ENCODE results near the gene ASCC3. TPM values are rescaled to one million over a fixed set of nuclear protein-coding genes. Genes with fewer than 3 reads are reported as not detected.

Gene ASCC3
- total RNA-seq, 1 experiment from 2014 or later, result 40.5 TPM

DNA sequence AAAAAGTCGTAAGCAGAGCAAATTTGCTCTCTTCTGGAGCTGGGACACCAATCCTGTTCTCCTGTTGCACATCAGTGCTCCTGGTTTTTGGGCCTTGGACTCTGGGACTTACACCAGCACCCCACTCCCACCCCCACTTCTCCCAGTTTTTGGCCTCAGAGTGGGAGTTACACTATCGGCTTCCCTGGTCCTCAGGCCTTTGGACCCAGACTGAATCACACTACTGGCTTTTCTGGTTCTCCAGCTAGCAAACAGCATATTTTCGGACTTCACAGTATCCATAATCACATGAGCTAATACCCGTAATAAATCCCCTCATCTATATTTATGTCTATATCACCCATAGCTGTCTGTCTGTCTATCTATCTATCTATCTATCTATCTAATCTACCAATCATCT is 23.2 kb upstream of the ASCC3 start:
- Histone ChIP-seq H3K79me2 (ENCODE audit: insufficient read depth, low read length) (no peaks in the 10 kb centered on the region), H4K20me1 (ENCODE audit: insufficient read depth) (no peaks in the 10 kb centered on the region), H3K27ac (ENCODE audit: low read depth, low read length) (no peak overlapping the region), H3K9me3 (ENCODE audit: control insufficient read depth in 1 of 2, insufficient read depth in 1 of 2, low read depth in 1 of 2, low read length in 2 of 2) (no peaks in the 10 kb centered on the region), H3K9me2 (ENCODE audit: insufficient read depth) (no peaks in the 10 kb centered on the region), H2AFZ (ENCODE audit: low read depth, low read length, poor library complexity, severe bottlenecking) (no peak overlapping the region), H3K4me1 (ENCODE audit: control insufficient read depth in 1 of 2, insufficient read depth in 2 of 2, low read length in 2 of 2) (no peaks in the 10 kb centered on the region), H3K9ac (ENCODE audit: low read length) (no peak overlapping the region), H3K4me2 (ENCODE audit: low read length) (no peak overlapping the region), H3K36me3 (ENCODE audit: control insufficient read depth in 1 of 2, insufficient read depth in 2 of 2, low read length in 2 of 2) (no peaks in the 10 kb centered on the region), H3K27me3 (ENCODE audit: insufficient read depth, low read length) (no peaks in the 10 kb centered on the region), H3K4me3 (replicated peaks in 1 of 2; ENCODE audit: low read depth in 1 of 2, low read length in 2 of 2) (no peak overlapping the region)
- ATAC-seq (no peak), DNase-seq (ENCODE audit: low read depth, low spot score) (no peak)
- ChIA-PET CTCF (interaction anchor here (1.1 kb wide), 1 partner anchor 122 kb away, joined by 4 read pairs; no protein-coding TSS in a partner anchor), POLR2A (no interaction called here), RAD21 (ENCODE audit: low non-redundant PET in 1 of 2, low total read pairs in 2 of 2, uncharacterized antibody in 2 of 2, unreplicated experiment in 2 of 2) (no interaction called here)
- no TSS peak for BruUV-seq (replicated peaks)
- intact Hi-C loops (cut with micrococcal nuclease), result no loop called here
- TF ChIP-seq SRF (IDR thresholded peaks at IDR 0.05; ENCODE audit: low read depth) (no peak), ZNF274 (IDR thresholded peaks at IDR 0.05; ENCODE audit: low read depth, low read length) (no peak), FOSL1 (IDR thresholded peaks at IDR 0.05; ENCODE audit: low read depth) (no peak), EGR1 (IDR thresholded peaks at IDR 0.05; ENCODE audit: low read depth) (no peak), JUND (IDR thresholded peaks at IDR 0.05) (no peak), EZH2 (IDR thresholded peaks at IDR 0.05) (no peak), ZFX (IDR thresholded peaks at IDR 0.05) (no peak), CEBPB (IDR thresholded peaks at IDR 0.05; ENCODE audit: low read depth) (no peak), TCF7L2 (IDR thresholded peaks at IDR 0.05; ENCODE audit: borderline replicate concordance, extremely low read depth, insufficient read depth, insufficient read length) (no peak), ELF1 (IDR thresholded peaks at IDR 0.05; ENCODE audit: borderline replicate concordance, low read depth) (no peak), POLR2A (IDR thresholded peaks at IDR 0.05; ENCODE audit: borderline replicate concordance, extremely low read depth, insufficient read depth, insufficient read length) (no peak), CBX3 (IDR thresholded peaks at IDR 0.05; ENCODE audit: low read depth) (no peak), YY1 (IDR thresholded peaks at IDR 0.05; ENCODE audit: extremely low read depth, insufficient replicate concordance, low read depth, low read length) (no peak), EZH2phosphoT487 (IDR thresholded peaks at IDR 0.05; ENCODE audit: borderline replicate concordance) (no peak)
- TF ChIP-seq, protein P1, sequence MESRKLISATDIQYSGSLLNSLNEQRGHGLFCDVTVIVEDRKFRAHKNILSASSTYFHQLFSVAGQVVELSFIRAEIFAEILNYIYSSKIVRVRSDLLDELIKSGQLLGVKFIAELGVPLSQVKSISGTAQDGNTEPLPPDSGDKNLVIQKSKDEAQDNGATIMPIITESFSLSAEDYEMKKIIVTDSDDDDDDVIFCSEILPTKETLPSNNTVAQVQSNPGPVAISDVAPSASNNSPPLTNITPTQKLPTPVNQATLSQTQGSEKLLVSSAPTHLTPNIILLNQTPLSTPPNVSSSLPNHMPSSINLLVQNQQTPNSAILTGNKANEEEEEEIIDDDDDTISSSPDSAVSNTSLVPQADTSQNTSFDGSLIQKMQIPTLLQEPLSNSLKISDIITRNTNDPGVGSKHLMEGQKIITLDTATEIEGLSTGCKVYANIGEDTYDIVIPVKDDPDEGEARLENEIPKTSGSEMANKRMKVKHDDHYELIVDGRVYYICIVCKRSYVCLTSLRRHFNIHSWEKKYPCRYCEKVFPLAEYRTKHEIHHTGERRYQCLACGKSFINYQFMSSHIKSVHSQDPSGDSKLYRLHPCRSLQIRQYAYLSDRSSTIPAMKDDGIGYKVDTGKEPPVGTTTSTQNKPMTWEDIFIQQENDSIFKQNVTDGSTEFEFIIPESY (IDR thresholded peaks at IDR 0.05; ENCODE audit: extremely low read depth, insufficient replicate concordance, low read length), result no peak
- TF ChIP-seq, protein P2, sequence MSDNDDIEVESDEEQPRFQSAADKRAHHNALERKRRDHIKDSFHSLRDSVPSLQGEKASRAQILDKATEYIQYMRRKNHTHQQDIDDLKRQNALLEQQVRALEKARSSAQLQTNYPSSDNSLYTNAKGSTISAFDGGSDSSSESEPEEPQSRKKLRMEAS (IDR thresholded peaks at IDR 0.05), result no peak
- TF ChIP-seq, protein P3, sequence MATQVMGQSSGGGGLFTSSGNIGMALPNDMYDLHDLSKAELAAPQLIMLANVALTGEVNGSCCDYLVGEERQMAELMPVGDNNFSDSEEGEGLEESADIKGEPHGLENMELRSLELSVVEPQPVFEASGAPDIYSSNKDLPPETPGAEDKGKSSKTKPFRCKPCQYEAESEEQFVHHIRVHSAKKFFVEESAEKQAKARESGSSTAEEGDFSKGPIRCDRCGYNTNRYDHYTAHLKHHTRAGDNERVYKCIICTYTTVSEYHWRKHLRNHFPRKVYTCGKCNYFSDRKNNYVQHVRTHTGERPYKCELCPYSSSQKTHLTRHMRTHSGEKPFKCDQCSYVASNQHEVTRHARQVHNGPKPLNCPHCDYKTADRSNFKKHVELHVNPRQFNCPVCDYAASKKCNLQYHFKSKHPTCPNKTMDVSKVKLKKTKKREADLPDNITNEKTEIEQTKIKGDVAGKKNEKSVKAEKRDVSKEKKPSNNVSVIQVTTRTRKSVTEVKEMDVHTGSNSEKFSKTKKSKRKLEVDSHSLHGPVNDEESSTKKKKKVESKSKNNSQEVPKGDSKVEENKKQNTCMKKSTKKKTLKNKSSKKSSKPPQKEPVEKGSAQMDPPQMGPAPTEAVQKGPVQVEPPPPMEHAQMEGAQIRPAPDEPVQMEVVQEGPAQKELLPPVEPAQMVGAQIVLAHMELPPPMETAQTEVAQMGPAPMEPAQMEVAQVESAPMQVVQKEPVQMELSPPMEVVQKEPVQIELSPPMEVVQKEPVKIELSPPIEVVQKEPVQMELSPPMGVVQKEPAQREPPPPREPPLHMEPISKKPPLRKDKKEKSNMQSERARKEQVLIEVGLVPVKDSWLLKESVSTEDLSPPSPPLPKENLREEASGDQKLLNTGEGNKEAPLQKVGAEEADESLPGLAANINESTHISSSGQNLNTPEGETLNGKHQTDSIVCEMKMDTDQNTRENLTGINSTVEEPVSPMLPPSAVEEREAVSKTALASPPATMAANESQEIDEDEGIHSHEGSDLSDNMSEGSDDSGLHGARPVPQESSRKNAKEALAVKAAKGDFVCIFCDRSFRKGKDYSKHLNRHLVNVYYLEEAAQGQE (IDR thresholded peaks at IDR 0.05; ENCODE audit: low read depth), result no peak

Data from HCT116 (cell line).